GM18520 (cell line): ENCODE results near the gene ZNF492.
"Not testable (repeated sequence)": the region's sequence is repeated elsewhere in the genome, so short reads cannot be mapped to it uniquely, and the experiment has no call there.

Experiments used
- ATAC-seq: cut with Tn5 transposase; IDR thresholded peaks from one replicate; pipeline ENCODE4 v1.9.1; 2021; ENCODE audit not compliant: unreplicated experiment

The ZNF492 gene

GRCh38 chr19:22633706-22634449, at the start of gene ZNF492:
Gene ZNF492, plus strand, starts transcription at chr19:22634324. Its CDS starts 19,076 bp downstream, at chr19:22653400.
- not testable (repeated sequence) for ATAC-seq

DNA sequence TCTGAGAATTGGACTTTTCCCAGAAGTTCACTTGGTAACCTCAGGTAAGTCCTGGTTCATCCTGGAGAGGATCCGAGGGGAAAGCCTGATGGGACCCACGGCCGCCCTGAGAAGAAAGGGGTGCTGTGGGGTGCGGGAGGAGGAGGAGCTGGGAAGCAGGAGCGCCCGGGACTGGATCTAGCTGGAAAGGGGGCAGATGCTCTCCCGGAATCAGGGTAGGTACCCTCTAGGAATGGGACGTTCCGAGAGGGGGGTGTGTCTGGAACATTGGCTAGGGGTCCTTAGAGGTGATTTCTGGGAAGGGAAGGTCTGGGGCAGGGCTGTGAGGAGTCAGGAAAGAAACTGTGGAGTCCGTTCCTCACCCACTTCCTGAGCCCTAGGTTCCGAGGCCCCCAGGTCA, 38.7 kb upstream of the ZNF492 start:
- ATAC-seq, result no peak

- no peak for ATAC-seq
Measured at GRCh38 chr19:22595918-22596341, 38.2 kb upstream of the ZNF492 start.

DNA sequence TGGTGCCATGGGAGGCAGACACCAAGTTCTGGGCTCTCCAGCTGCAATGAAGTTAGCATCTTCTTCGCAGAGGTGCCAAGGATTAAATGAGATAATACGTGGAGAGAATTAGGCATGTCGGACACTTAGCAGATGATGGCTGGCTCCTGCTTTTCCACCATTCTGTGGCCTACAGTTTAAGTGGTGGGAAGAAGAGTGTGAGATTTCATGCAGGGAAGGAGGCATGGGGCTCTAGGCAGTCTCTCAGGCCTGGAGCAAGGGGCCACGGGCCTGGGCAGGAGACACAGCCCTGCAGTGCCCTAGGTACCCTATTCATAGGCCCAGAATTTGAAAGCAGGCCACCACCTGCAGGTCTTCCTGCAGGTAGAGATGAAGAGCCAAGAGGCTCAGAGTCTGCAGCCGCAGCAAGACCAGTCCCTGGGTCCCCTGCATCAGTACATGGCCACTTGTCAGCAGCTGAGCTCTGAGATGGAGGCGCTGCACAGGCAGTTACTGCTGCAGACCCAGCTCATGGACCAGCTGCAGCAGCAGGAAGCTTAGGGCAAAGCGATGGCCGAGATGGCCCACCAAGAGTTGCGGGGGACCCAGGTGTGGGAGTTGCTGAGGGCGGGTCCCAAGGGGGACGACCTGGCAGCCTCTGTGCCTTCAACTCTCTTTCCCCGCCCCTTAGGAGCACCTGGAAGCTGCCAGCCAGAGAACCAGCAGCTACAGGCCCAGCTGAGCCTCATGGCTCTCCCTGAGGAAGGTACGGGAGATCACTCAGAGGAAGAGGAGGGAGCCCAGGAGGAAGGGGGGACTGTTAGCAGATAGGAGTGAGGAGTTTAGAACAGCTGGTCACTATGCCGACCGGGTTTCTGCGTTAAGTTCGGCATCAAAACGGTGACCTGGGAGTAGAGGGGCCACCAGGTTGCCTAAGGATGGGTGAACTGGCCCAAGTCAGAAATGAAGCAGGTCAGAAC, 33.2 kb upstream of the ZNF492 start:
- no peak for ATAC-seq

- ATAC-seq, result no peak
Measured at GRCh38 chr19:22601906-22602630, 32.1 kb upstream of the ZNF492 start.

- ATAC-seq, result no peak
Measured at GRCh38 chr19:22602631-22603272, 31.4 kb upstream of the ZNF492 start.

GRCh38 chr19:22603518-22604440, 30.3 kb upstream of the ZNF492 start:
- ATAC-seq, result no peak

GRCh38 chr19:22604571-22605274, 29.4 kb upstream of the ZNF492 start:
- no peak for ATAC-seq

- no peak for ATAC-seq
Measured at GRCh38 chr19:22605275-22606211, 28.6 kb upstream of the ZNF492 start.

DNA sequence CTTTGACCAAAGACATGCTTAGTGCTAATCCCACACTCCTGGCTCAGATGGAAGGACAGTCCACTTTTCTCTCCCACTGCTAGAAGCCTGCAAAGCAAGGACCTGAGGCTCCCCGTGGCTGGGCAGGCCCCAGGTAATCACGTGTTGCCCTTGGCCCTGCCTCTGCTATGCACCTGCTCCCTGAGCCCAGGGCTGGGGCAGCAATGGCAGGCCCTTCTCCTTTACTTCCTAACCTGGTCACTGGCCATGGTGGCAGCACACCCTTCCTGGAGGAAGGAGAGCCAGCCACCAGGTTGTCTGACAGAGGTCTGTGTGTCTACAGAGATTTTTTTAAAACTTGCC, 27.9 kb upstream of the ZNF492 start:
- ATAC-seq, result no peak

GRCh38 chr19:22606954-22607652, 27.0 kb upstream of the ZNF492 start:
- ATAC-seq, result no peak

GRCh38 chr19:22607653-22608430, 26.3 kb upstream of the ZNF492 start:
- no peak for ATAC-seq

GRCh38 chr19:22608441-22608840, 25.7 kb upstream of the ZNF492 start:
- ATAC-seq, result no peak

- ATAC-seq, result no peak
Measured at GRCh38 chr19:22609630-22610029, 24.5 kb upstream of the ZNF492 start.

DNA sequence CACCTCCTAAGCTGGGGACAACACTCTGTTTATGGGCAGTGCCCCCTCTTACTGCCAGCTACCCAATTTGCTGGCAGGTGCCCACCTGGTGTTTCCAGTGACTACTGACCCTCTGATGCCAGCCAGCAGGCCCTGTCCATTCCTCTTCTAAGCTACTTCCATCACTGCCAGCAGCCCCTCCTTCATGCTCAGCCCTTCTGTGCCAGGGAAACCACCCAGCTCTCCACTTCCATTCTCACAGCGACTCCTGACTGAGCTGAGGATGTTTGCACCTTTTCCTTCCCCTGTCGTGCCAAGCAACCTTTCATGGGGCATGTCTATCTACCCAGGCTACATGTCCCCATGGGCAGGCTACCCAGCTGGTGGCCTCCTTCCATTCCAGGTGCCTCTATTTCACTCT, 24.0 kb upstream of the ZNF492 start:
- no peak for ATAC-seq

DNA sequence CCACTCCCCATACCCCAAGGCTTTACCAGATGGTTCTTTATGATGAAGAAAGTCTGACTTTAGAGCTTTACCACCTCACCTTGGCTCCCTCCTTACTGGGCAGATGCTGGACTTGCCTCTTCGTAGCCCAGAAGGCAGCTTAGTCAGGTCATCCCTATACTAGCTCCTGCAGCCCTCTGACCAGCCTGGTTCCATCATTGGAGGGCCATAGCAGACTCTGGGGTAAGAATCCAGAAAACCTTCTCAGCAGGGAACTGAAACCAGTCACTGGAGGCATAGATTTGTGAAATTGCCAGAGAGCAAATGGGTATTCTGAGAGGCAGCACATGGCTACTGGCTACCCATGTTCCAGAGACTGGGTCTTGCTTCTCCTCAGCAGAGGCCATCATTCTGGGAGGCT, 21.8 kb upstream of the ZNF492 start:
- ATAC-seq, result no peak

DNA sequence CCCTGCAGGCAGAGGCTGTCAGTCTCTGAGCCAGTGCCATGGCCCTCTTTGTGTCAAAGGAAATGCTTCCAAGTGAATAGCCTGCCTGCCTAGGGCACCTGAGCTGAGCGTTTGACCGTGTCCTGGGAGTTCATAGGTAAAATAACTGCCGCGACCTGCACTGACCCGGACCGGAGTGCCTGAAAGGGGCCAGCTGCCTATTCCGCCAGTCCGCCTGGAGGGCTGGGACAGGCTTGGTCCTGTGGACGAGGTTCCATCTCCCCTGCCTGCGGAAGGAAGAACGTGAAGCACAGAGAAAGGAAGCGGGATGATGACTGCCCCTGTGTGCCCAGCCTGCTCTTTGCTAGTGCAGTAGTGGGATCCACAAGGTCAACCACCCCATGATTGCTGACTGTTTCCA, 17.5 kb upstream of the ZNF492 start:
- no peak for ATAC-seq
